Measurements from ENCODE around the gene C14orf39.

Gene C14orf39, protein sequence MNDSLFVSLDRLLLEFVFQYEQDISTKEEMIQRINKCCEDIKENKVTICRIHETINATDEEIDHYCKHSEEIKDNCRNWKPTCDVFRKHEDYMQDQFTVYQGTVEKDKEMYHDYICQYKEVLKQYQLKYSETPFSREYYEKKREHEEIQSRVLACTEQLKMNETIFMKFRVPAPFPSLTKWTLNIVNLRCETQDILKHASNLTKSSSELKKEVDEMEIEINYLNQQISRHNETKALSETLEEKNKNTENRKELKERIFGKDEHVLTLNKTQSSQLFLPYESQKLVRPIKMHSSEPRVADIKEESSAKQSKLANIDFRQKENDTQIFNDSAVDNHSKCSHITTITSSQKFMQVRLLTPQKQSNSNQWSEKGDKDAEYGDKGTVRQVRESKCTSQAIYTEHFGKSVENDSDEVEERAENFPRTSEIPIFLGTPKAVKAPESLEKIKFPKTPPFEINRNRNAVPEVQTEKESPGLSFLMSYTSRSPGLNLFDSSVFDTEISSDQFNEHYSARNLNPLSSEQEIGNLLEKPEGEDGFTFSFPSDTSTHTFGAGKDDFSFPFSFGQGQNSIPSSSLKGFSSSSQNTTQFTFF

DNA sequence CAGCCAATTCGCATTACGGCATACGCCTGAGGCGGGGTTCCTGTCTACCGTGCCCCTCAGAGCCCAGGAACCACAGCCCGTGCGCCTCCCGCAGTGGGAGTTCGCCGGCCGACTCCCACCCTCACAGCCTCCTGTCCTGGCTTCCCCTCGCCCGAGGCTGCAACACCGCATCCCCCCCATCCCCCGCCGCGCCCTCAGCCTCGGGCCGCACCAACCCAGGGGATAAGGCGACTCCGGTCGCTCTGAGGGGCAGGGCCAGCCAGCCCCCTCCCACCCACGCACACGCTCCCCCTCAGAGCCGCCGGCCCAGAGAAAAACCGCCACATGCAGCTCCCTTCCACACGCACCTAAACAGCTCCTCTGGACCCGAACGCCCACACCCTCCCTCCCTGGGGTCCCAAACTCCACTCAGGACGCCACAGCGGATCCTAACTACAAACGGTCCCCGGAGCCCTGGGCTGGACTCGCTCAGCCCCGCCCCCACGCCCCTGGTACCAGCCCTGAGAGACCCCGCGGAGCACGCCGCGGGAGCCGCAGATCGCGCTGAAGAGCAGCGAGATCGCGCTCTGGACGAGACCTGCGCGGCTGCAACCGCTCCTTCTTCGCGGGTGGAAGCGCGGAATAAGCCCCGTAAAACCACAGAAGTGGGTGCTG lies at the start of gene C14orf39:
C14orf39 (minus strand) TSS at position 466 of the 654 bp plus-strand sequence. CDS start 985 bp downstream, outside the sequence.
- Histone ChIP-seq H3K9ac (ENCODE audit: low read length) (no peak within 1 kb of the TSS), H3K36me3 (ENCODE audit: low read length) (no peaks in the 10 kb centered on the region), H3K9me2 (replicated peaks; ENCODE audit: insufficient read depth, low read length) (no peaks in the 10 kb centered on the region), H3K9me3 (ENCODE audit: insufficient read depth, low read length) (0 out of 2 replicates have a peak, but pooled peaks cover under 1% of the 10 kb centered on the region), H3F3A (ENCODE audit: insufficient read depth) (no peaks in the 10 kb centered on the region), H3K27ac (ENCODE audit: low read depth, low read length) (no peak within 1 kb of the TSS), H4K20me1 (ENCODE audit: low read depth, low read length) (no peaks in the 10 kb centered on the region), H3K4me3 (ENCODE audit: insufficient read depth, low read length, poor library complexity, severe bottlenecking) (no peak within 1 kb of the TSS), H3K27me3 (ENCODE audit: low read length) (no peaks in the 10 kb centered on the region), H2AFZ (ENCODE audit: low read depth, low read length, severe bottlenecking) (no peak within 1 kb of the TSS), H3K4me2 (ENCODE audit: low read depth, low read length, poor library complexity, severe bottlenecking) (no peak within 1 kb of the TSS), H3K79me2 (ENCODE audit: insufficient read depth, low read length) (no peaks in the 10 kb centered on the region)
- no peak for TF ChIP-seq EZH2phosphoT487 (conservative IDR thresholded peaks at IDR 0.05; ENCODE audit: low read length)
- TF ChIP-seq, protein P1, sequence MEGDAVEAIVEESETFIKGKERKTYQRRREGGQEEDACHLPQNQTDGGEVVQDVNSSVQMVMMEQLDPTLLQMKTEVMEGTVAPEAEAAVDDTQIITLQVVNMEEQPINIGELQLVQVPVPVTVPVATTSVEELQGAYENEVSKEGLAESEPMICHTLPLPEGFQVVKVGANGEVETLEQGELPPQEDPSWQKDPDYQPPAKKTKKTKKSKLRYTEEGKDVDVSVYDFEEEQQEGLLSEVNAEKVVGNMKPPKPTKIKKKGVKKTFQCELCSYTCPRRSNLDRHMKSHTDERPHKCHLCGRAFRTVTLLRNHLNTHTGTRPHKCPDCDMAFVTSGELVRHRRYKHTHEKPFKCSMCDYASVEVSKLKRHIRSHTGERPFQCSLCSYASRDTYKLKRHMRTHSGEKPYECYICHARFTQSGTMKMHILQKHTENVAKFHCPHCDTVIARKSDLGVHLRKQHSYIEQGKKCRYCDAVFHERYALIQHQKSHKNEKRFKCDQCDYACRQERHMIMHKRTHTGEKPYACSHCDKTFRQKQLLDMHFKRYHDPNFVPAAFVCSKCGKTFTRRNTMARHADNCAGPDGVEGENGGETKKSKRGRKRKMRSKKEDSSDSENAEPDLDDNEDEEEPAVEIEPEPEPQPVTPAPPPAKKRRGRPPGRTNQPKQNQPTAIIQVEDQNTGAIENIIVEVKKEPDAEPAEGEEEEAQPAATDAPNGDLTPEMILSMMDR (IDR thresholded peaks at IDR 0.05; ENCODE audit: insufficient read depth, low read length, poor library complexity, severe bottlenecking), result no peak

DNA sequence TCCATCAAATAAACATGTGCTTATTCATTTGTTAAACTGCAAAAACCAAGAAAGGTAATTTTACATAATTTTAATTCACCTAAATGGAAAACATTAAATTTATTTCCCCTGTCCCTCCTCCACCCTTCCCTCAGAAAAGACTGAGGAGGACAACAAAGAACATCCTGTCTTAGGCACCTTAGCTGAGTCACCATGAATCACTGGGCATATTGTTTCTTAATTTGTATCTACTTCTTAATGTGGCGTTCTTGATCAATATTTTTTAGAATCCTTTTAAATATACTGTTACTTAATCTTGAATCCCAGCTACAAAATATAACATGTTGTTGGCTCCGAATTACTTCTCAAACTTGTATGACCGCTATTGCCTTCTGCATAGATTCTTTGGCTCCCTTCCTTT lies 46.6 kb upstream of the C14orf39 start:
- no peaks in the 10 kb centered on the region for H3K36me3 ChIP-seq (ENCODE audit: low read length)
- no peaks in the 10 kb centered on the region for H3F3A ChIP-seq (ENCODE audit: insufficient read depth)
- no peaks in the 10 kb centered on the region for H3K9me2 ChIP-seq (replicated peaks; ENCODE audit: insufficient read depth, low read length)
- H3K27me3 ChIP-seq (ENCODE audit: low read length), result no peaks in the 10 kb centered on the region
- H2AFZ ChIP-seq (ENCODE audit: low read depth, low read length, severe bottlenecking), result no peak overlapping the region
- no peak overlapping the region for H3K9ac ChIP-seq (ENCODE audit: low read length)
- H3K4me2 ChIP-seq (ENCODE audit: low read depth, low read length, poor library complexity, severe bottlenecking), result no peak overlapping the region
- no peaks in the 10 kb centered on the region for H4K20me1 ChIP-seq (ENCODE audit: low read depth, low read length)
- no peaks in the 10 kb centered on the region for H3K79me2 ChIP-seq (ENCODE audit: insufficient read depth, low read length)
- H3K27ac ChIP-seq (ENCODE audit: low read depth, low read length), result no peak overlapping the region
- no peak overlapping the region for H3K4me3 ChIP-seq (ENCODE audit: insufficient read depth, low read length, poor library complexity, severe bottlenecking)
- no peak for TF ChIP-seq EZH2phosphoT487 (conservative IDR thresholded peaks at IDR 0.05; ENCODE audit: low read length)
- TF ChIP-seq, protein P1 (IDR thresholded peaks at IDR 0.05; ENCODE audit: insufficient read depth, low read length, poor library complexity, severe bottlenecking), result no peak
- H3K9me3 ChIP-seq (ENCODE audit: insufficient read depth, low read length), result no peaks in the 10 kb centered on the region

DNA sequence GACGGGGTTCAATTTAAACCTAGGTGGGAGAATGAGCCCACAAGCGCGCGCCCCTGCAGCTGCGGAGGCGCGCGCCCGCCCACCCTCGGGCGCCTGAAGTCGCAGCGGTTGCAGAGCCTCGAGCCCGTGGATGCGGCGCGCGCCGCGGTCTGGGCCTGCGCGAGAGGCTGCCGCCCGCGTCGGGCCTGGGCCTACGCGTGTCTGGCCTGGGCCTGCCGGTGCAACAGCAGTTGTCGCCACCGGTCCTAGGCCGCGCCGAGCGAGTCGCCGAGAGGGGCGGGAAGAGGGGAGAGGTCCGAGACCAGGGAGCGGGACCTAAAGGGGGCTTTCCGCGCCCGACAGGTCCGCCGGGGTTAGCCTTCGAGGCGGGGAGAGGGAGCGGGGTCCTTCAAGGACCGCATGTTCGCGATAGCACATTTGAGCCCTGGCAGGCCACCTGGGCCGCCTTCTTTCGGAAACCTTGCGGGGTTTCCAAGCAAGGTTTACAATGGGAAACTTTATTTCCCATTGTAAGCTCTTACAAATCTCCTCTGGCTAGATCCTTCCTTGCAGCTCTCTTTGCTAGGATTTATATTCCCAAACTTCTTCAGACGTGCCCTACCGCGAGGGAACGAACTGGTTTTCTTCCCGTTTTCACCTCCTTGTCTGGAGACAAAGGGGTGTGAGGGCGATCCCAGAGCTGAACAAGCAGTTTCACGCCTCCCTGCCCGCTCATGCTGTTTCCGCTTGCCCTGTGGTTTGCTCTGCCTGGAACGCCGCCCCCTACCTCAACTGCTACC lies 29.8 kb upstream of the C14orf39 start:
- Histone ChIP-seq H3K9ac (ENCODE audit: low read length) (no peak overlapping the region), H4K20me1 (ENCODE audit: low read depth, low read length) (no peaks in the 10 kb centered on the region), H3K36me3 (ENCODE audit: low read length) (no peaks in the 10 kb centered on the region), H3K27me3 (ENCODE audit: low read length) (no peaks in the 10 kb centered on the region), H3K27ac (ENCODE audit: low read depth, low read length) (no peak overlapping the region), H3K9me3 (ENCODE audit: insufficient read depth, low read length) (no peaks in the 10 kb centered on the region), H3K79me2 (ENCODE audit: insufficient read depth, low read length) (no peaks in the 10 kb centered on the region), H3K9me2 (replicated peaks; ENCODE audit: insufficient read depth, low read length) (no peaks in the 10 kb centered on the region), H3K4me2 (ENCODE audit: low read depth, low read length, poor library complexity, severe bottlenecking) (no peak overlapping the region), H2AFZ (ENCODE audit: low read depth, low read length, severe bottlenecking) (no peak overlapping the region), H3F3A (ENCODE audit: insufficient read depth) (no peaks in the 10 kb centered on the region), H3K4me3 (ENCODE audit: insufficient read depth, low read length, poor library complexity, severe bottlenecking) (no peak overlapping the region)
- no peak for TF ChIP-seq EZH2phosphoT487 (conservative IDR thresholded peaks at IDR 0.05; ENCODE audit: low read length)
- TF ChIP-seq, protein P1 (IDR thresholded peaks at IDR 0.05; ENCODE audit: insufficient read depth, low read length, poor library complexity, severe bottlenecking), result no peak

All from SU-DHL-6 (cell line).